Stimulated activated CD4-positive, alpha-beta T cell treated with anti-CD3 and anti-CD28 coated beads, Interleukin-12 subunit alpha, Interleukin-12 subunit beta, amount 100 ng/mL, for 48 hours (primary cell): ENCODE measurements around the gene CAMK2A.

Experiments
- DNase-seq, 3 donors: peaks; one replicate each; pipeline ENCODE4 v3.0.0-alpha.2; 2020; ENCODE audit warnings: low read depth in 2 of 3, low spot score in 1 of 3

The CAMK2A gene

GRCh38 chr5:150279330-150280020, 10.1 kb downstream of the CAMK2A start:
- DNase-seq: no peak

DNA sequence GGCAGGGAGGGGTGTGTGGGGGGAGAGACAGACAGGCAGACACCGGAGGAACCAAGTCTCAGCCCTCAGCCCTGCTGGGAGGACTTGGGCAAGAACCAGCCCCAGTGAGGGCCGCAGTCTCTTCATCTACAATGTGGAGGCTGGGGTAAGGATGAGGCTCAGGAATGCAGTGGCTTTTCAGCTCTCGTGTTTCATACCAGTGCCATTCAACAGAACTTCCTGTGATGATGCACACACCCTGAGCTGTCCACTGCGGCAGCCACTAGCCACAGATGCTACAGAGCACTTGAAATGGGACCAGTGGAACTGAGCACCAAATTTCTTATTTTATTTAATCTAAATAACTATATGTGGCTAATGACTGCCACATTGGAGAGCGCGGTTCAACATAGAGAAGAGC, 10.7 kb downstream of the CAMK2A start:
- DNase-seq: no peak

DNA sequence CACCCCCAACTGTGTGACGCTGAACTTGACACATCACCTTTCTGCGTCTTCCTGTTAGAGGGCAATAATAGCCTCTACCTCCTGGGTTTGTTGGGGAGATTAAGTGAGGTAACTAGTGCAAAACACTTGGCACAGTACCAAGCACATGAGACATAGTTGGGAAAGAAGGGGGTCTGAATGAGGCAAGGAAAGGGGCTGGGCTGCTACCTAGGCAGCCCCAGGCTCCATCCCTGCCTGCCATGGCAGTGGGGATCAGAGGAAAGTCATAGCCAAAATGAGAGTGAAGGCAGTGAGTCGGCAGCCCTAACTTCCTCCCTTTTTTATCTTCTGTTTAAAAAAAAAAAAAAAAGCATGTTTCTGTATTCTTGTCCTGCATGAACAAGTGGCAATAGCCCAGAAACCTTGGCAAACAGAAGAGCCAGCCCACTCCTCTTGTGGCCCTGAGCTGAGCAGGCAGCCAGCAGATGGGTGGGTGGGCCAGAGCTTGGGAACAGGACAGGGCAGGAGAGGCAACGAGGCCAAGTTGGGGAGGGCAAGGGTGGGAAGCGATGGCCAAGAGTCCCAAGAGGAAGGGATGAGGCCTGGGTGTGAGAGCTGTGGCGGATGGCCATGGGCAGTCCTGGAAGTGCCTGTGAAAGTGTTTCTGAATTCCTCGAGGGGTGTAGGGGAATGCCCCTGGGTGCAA, 11.4 kb downstream of the CAMK2A start:
- no peak for DNase-seq

- no peak for DNase-seq
Measured at GRCh38 chr5:150277043-150277442, 12.5 kb downstream of the CAMK2A start.

DNA sequence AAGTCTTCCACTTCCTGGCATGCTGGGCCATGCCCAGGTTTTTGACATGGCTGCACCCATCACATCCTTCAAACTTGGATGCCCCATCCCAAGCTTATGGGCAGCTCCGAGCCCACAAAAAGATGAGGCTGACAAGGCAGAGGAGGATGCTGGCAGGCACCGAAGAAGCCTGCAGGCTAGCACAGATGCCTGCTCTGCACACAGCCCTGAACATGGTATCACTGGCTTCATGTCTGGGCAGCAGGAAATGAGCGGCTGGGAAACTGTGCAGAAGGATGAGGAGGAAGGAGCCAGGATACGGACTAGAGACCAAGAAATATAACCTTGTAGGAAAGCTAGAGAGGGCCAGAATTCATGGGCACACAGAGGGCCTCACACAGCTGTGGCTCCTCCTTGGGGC, 14.8 kb downstream of the CAMK2A start:
- DNase-seq: no peak

DNA sequence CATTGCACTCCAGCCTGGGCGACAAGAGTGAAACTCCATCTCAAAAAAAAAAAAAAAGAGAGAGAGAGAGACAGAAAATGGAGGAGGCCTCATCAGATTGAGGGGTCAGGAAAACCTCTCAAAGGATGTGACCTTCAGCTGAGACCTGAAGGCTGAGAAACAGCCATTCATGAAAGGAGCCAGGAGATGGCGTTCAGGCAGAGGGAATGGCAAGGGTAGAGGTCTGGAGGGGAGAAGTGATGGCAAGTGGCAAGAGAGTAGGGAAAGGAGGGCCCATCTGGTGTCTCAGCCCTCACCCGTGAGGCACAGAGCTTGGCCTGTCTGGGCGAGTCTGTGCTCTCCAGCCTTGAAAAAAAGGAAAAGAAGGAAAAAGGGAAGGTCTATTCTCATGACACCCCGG, 17.0 kb downstream of the CAMK2A start:
- DNase-seq: no peak

DNA sequence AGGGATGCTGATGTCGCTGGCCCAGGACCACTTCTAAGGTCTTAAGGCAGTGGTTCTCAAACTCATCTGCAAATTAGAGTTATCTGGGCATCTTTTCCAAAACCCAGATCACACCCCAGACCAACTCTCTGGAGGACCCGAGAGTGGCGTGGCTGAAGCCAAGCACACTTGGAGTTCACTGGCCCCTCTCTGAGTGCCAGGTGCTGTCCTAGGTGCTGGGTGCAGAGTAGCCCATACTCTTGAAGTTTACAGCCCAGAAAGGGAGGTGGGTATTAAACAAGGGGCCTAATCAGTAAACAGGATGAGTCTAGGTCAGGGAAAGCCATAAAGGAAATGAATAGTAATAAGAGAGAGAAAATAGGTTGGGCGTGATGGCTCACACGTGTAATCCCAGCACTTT, 17.6 kb downstream of the CAMK2A start:
- no peak for DNase-seq

DNA sequence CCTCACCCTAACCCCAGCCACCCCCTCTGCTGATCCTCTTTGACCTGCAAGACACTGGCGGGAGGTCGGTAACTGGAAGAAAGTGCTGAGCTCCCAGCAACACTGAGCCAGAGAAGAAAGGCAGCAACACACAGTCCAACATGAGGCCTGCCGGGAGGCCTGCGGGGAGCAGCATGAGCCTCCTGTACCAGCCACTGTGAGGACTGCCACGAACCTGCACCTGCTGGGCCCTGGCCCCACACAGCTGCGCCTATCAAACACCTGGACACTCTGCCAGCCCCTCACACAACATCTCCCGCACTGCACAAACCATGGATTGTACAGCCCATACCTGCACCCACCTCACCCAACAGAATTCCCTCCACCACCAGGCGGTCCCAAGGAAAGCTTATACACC, 18.3 kb downstream of the CAMK2A start:
- no peak for DNase-seq

- no peak for DNase-seq
Measured at GRCh38 chr5:150270541-150271295, 18.9 kb downstream of the CAMK2A start.

DNA sequence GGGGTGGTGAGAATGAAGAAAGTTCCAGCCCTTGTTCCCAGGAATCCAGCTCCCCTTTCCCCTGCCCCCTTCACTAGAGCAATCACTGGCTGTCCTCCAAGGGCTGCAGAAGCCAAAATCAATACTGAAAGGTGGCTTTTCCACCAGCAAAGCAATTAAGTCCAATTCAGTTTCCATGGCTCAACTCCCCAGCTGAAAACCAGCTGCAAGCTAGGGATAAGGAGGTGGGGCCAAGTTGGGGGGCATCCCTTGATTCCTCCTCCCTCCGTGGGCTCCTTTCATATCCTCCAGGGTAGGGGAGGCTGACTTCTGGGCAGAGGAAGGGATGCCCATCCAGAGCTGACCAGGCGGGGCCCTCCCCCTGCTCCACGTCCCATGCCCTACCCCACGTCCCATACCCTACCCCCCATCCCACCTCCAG, 22.7 kb downstream of the CAMK2A start:
- DNase-seq: no peak

DNA sequence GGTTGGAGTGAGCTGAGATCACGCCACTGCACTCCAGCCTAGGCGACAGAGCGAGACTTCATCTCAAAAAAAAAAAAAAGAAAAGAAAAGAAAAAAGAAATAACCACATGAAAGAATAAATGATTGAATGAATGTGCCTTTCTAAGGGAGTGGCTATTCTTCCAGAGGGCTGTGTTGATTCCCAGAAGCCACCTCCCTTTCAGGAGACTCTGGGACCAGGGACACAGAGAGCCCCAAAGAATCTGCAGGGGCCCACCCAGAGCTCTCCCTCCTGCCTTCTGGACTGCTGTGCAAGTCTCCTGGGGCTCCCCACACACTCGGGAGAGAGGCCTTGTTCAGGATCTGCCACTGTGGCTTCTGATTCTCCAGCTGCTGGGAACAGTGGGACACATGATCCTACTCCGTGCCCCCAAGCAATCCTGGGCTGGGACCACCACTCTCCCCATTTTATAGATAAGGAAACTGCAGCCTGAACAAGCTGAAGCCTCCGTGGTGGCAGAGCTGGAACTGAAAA, 23.6 kb downstream of the CAMK2A start:
- no peak for DNase-seq

DNA sequence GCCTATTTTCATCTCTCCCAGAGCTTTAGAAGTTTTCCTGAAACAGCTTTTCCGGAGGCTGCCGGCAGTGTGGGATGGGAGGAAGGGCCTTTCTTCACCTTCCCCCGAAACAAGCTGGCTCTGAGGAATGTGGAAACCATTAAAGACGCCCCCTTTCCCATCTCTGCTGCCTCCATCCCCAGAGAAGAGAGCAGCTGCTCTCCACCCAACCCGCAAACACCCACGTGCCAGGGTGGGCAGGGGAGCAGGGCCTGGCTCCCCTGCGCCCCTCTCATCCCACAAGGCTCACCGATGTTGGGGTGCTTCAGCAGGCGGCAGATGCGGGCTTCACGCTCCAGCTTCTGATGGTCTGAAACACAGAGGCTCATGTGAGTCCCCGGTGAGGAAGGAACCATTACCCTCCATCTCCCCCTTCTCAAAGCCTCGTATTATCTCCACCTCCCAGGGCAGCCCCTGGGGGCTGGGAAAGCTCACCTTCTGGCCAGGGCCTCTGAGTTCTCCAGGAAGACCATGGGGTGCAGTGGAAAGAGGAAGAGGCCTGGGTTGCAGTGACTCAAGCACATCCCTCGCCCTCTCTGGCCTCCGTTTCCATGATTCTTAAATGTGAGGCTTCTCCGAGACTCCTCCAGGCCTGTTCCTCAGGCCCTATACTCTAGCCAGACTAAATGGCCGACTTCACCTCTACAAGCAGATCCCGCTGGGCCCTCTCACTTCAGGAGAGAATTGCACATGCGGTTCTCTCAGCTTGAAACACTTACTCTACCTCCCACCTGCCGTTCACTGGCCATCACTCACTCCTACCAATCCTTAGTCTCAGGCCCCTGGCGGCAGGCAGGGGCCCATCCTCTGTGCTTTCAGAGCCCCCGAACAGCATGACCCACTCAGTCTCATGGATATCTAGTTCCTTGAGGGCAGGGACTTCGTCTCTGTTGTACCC, 24.6 kb downstream of the CAMK2A start:
- no peak for DNase-seq

- DNase-seq: no peak
Measured at GRCh38 chr5:150263801-150264621, 25.6 kb downstream of the CAMK2A start.

DNA sequence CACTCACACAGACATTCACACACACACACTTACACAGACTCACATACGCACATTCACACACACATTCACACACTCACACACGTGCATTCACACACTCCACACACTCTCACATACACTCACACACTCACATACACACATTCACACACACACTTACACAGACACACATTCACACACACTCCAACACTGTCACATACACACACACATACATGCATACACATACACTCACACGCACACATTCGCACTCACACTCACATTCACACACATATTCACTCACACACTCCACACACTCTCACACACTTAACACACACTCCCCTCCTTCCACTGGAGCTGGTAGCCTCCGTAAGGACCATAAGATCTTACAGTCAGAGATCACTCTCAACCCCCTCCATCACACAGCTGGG, 26.2 kb downstream of the CAMK2A start:
- DNase-seq: no peak

DNA sequence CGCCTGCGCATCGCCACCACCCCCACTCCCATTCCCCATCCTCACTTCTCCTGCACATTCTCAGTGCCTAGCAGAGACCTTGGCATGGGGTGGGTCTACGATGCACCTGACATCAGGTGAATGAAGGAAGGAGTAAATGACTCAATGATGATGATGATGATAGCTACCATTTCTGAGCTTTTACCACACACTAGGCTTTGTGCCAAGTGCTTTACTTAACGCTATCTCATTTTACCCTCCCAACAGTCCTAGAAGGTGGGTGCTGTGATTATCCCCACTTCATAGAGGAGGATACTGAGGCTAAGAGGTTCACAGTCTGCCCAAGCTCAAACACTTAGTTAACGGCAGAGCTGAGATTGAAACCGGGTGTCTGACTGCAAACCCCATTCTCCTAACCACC, 27.1 kb downstream of the CAMK2A start:
- DNase-seq: no peak

- no peak for DNase-seq
Measured at GRCh38 chr5:150261231-150261630, 28.3 kb downstream of the CAMK2A start.

- no peak for DNase-seq
Measured at GRCh38 chr5:150258130-150258529, 31.4 kb downstream of the CAMK2A start.

DNA sequence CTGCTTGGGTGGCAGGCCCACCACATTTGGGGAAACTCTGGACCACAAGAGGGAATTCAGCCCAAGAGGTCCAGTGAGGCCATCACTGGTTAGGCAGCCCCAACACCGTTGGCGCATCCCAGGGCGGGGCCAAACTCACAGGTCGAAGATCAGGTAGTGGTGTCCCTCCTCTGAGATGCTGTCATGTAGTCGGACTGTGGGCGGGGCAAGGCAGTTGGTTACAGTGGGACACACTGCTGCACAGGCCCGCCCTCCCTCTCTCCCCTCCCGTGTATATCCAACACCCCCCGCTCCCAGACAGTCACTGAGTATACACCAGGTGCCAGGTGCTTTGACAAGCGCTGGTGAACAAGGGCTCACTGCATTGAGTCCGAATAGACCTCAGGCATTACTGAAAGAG, 32.1 kb downstream of the CAMK2A start:
- DNase-seq: no peak

DNA sequence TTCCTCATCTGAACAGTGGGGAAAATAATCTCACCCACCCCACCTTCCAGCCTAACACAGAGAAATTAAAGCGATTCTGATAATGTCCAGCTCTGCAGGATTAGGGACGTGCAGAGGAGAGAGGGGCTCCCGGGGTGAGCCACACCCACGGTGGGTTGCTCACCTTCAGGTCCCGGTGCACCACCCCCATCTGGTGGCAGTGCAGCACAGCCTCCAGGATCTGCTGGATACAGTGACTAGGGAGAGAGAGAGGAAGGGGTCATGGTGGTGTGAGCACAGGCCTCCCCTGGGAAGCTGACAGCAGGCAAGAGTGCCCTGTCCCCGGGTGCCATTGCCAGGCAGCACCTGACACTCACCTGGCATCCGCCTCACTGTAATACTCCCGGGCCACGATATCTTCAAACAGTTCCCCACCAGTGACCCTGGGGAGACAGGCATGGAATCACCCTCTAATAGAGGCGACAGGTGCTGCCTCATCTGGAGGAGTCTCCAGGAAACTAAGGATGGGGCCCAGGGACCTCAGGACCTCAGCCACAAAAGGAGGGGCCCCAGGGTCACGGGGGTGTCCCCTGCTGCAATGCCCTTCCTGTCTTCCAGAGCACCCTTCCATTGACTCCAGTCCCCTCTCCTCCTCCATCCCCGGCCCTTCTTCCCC, 33.0 kb downstream of the CAMK2A start:
- no peak for DNase-seq
